ENCODE data around the gene ZNF408.

ZNF408 gene

GRCh38 chr11:46719543-46720218 lies 18.9 kb downstream of the ZNF408 start:
- DNase-seq (ENCODE audit: low read depth, low spot score): no peak
- ChIA-PET POLR2A (no interaction called here), CTCF (no interaction called here)
- no peak overlapping the region for H3K4me3 ChIP-seq (ENCODE audit: low read depth, low read length)
- TF ChIP-seq CTCF (IDR thresholded peaks at IDR 0.05; ENCODE audit: insufficient read depth, low read length, missing control alignments): no peak

DNA sequence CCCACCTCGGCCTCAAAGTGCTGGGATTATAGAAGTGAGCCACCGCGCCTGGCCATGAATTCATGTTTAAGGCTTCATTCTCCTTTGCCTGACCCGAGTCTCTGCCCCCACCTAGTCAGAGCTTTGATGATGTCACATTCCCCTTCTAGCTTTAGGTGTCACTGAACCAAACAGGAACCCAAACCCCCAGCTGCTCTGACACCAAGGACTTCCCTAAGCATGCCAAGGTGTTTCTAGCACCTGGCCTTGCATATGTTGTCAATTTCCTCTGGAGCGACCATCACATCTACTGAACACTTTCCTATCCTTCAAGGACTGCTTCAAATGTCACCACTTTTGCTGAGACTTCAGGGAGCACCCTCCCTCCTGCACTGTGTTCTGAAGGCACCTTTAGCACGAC lies 20.5 kb downstream of the ZNF408 start:
- CTCF ChIA-PET: interaction anchor here (1.0 kb wide), 1 partner anchor 10 kb away, joined by 3 read pairs; no protein-coding TSS in a partner anchor
- POLR2A ChIA-PET: no interaction called here
- DNase-seq (ENCODE audit: low read depth, low spot score): no peak
- no peak overlapping the region for H3K4me3 ChIP-seq (ENCODE audit: low read depth, low read length)
- no peak for TF ChIP-seq CTCF (IDR thresholded peaks at IDR 0.05; ENCODE audit: insufficient read depth, low read length, missing control alignments)

DNA sequence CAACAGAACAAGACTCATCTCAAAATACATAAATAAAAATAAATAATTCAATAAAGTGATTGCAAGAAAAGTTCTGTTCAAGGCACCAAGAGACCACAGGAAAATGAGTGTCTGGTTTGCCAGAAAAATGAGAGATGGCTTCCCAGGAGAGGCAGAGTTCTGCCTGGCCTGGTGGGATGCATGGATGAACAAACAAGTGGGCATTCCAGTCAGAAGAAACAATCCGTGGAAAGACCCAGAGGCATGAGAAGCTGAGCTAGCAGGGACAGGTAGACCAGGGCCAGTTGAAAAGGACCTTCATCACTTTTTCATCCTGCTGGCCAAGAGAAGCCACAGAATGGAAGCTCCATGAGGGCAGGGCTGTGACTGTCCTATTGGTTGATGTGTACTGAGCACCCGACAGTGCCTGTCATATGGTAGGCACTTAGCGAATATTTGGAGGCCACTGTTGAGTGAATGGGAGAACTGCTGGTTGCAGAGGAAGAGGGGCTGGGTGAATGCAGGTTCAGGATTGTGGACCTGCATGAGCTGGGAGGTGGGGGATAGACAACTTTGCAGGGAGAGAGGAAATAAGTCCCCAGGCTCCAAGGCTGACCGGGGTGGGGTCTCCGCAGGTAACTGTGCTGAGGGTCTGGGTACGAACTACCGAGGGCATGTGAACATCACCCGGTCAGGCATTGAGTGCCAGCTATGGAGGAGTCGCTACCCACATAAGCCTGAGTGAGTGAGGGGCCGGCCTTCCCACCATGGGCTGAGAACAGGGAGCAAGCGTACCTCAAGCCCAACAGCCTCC lies 21.9 kb downstream of the ZNF408 start:
- ChIA-PET CTCF (no interaction called here), POLR2A (interaction anchor here (0.7 kb wide), 1 partner anchor 42 kb away, joined by 3 read pairs; no protein-coding TSS in a partner anchor)
- no peak for TF ChIP-seq CTCF (IDR thresholded peaks at IDR 0.05; ENCODE audit: insufficient read depth, low read length, missing control alignments)
- no peak overlapping the region for H3K4me3 ChIP-seq (ENCODE audit: low read depth, low read length)
- no peak for DNase-seq (ENCODE audit: low read depth, low spot score)

DNA sequence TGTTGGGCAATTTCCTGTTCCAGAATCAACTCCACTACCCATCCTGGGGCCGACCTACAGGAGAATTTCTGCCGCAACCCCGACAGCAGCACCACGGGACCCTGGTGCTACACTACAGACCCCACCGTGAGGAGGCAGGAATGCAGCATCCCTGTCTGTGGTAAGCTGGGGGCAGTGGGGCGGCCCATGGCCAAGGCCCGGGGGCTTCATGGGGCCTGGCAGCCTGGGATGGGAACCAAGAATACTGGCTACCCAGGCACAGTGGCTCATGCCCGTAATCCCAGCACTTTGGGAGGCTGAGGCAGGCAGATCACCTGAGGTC lies 22.5 kb downstream of the ZNF408 start:
- ChIA-PET CTCF (no interaction called here), POLR2A (interaction anchor here (0.7 kb wide), 1 partner anchor 41 kb away, joined by 3 read pairs; no protein-coding TSS in a partner anchor)
- no peak for TF ChIP-seq CTCF (IDR thresholded peaks at IDR 0.05; ENCODE audit: insufficient read depth, low read length, missing control alignments)
- no peak for DNase-seq (ENCODE audit: low read depth, low spot score)
- H3K4me3 ChIP-seq (ENCODE audit: low read depth, low read length): no peak overlapping the region

DNA sequence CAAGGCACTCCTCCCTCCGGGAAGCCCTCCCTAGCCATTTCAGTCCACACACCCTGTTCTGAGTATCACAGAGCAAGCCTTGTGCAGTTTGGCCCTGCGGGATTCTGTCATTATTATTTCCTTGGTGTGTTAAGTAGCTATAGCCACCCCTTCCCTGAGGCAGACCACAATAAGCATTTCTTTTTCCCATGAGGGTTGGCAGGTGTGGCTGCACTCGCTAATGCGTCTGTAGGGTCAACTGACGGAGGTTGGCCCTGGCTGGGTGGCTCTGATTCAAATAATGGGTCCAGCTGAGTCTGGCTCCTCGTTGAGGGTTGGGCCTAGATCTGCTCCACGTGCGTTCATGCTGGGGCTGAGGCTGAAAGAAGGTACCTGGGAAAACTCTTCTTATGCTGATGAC lies 23.3 kb downstream of the ZNF408 start:
- no peak for DNase-seq (ENCODE audit: low read depth, low spot score)
- ChIA-PET POLR2A (no interaction called here), CTCF (no interaction called here)

More for the DNA sequence above, 23.3 kb downstream of the ZNF408 start:
- no peak overlapping the region for H3K4me3 ChIP-seq (ENCODE audit: low read depth, low read length)
- no peak for TF ChIP-seq CTCF (IDR thresholded peaks at IDR 0.05; ENCODE audit: insufficient read depth, low read length, missing control alignments)
